Fibroblast of villous mesenchyme (primary cell): Measurements from ENCODE around the gene MAP4K4. TPM values are rescaled to one million over a fixed set of nuclear protein-coding genes. Genes with fewer than 3 reads are reported as not detected.
A peak's percentile ranks its signal among the peaks of the same experiment; 100 is the strongest.

Experiments used
- DNase-seq: peaks from one replicate; pipeline ENCODE4 v3.0.0-alpha.2; 2010; ENCODE audit warnings: low read depth
- H3K4me3 ChIP-seq: 2 replicates; pipeline ENCODE4 v1.5.1; 2011; ENCODE audit warnings: low read depth, mild to moderate bottlenecking, low read length
- total RNA-seq: library from RNA; depleted of rRNA; stranded (reverse); fragments of >200 nt; gene quantifications from 2 replicates; pipeline ENCODE4 v1.2.3, GENCODE V29; 2012
- TF ChIP-seq, protein P1 (sequence below): IDR thresholded peaks from 2 replicates; pipeline ENCODE4 v1.5.1; 2012; ENCODE audit warnings: low read depth, mild to moderate bottlenecking, low read length; ENCODE audit not compliant: insufficient read depth

Gene MAP4K4
- total RNA-seq, 1 donor: 95.0 TPM

GRCh38 chr2:101815739-101816391, 118.4 kb downstream of the MAP4K4 start:
- DNase-seq: peak; percentile 78

DNA sequence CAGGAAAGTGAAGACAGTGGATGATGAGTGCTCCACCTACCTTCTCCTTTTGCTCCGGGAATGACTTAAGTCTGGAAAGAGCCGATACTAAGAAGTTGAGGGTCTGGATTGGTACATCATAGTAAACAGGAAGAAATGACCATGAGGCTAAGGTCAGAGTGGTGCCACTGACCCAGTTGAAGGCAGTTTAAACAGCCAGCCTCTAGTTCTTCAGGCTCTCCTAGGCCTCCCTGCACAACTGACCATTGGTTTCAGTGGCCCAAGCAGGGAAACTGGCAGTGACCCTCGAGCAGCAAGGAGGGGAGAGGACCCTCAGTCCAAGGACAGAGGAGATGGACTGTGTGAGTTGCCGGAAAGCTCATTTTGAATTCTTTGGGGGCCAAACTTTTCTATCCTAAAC, 119.1 kb downstream of the MAP4K4 start:
- no peak for DNase-seq
- no peak overlapping the region for H3K4me3 ChIP-seq
- TF ChIP-seq, protein P1, sequence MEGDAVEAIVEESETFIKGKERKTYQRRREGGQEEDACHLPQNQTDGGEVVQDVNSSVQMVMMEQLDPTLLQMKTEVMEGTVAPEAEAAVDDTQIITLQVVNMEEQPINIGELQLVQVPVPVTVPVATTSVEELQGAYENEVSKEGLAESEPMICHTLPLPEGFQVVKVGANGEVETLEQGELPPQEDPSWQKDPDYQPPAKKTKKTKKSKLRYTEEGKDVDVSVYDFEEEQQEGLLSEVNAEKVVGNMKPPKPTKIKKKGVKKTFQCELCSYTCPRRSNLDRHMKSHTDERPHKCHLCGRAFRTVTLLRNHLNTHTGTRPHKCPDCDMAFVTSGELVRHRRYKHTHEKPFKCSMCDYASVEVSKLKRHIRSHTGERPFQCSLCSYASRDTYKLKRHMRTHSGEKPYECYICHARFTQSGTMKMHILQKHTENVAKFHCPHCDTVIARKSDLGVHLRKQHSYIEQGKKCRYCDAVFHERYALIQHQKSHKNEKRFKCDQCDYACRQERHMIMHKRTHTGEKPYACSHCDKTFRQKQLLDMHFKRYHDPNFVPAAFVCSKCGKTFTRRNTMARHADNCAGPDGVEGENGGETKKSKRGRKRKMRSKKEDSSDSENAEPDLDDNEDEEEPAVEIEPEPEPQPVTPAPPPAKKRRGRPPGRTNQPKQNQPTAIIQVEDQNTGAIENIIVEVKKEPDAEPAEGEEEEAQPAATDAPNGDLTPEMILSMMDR: no peak

More at GRCh38 chr2:101815739-101816391, 118.4 kb downstream of the MAP4K4 start:
- H3K4me3 ChIP-seq: no peak overlapping the region
- TF ChIP-seq, protein P1: peak; percentile 16

- no peak for DNase-seq
- H3K4me3 ChIP-seq: no peak overlapping the region
- TF ChIP-seq, protein P1: no peak
These were observed 120.0 kb downstream of the MAP4K4 start for GRCh38 chr2:101817481-101817880.

GRCh38 chr2:101818531-101819451, 121.3 kb downstream of the MAP4K4 start:
- DNase-seq: peak; percentile 75
- H3K4me3 ChIP-seq: no peak overlapping the region
- TF ChIP-seq, protein P1: no peak

GRCh38 chr2:101820519-101820918, 123.0 kb downstream of the MAP4K4 start:
- H3K4me3 ChIP-seq: no peak overlapping the region
- peak; percentile 82 for DNase-seq
- TF ChIP-seq, protein P1: no peak

- TF ChIP-seq, protein P1: no peak
- DNase-seq: no peak
These were observed 123.7 kb downstream of the MAP4K4 start for GRCh38 chr2:101821059-101821805.

More at GRCh38 chr2:101821059-101821805, 123.7 kb downstream of the MAP4K4 start:
- no peak overlapping the region for H3K4me3 ChIP-seq
